GM23338 (cell line): ENCODE data around the gene ZNF385B.

Experiments
- CREB1 ChIP-seq: fragments of 250-450 bp; sonication (Bioruptor Pico); IDR thresholded peaks from 2 replicates; pipeline ENCODE4 v1.5.0; 2020; ENCODE audit warnings: low read depth, mild to moderate bottlenecking, moderate library complexity
- EZH2 ChIP-seq: fragments of 200-600 bp; sonication (generic); IDR thresholded peaks from one replicate; pipeline ENCODE4 v1.8.0; 2017; ENCODE audit warnings: antibody characterized with exemption, mild to moderate bottlenecking, low read depth; ENCODE audit not compliant: unreplicated experiment
- EZH2phosphoT487 ChIP-seq: fragments of 200-600 bp; sonication (generic); IDR thresholded peaks from one replicate; pipeline ENCODE4 v1.8.1; 2018; ENCODE audit warnings: antibody characterized with exemption; ENCODE audit not compliant: unreplicated experiment
- JUNB ChIP-seq: IDR thresholded peaks from one replicate; pipeline ENCODE4 v1.6.1; 2016; ENCODE audit warnings: antibody characterized with exemption; ENCODE audit not compliant: unreplicated experiment
- POLR2AphosphoS5 ChIP-seq: IDR thresholded peaks from 2 replicates; pipeline ENCODE4 v1.6.1; 2016; ENCODE audit warnings: antibody characterized with exemption, low read depth
- TF ChIP-seq, protein P1 (sequence below), 2 experiments: fragments of 200-600 bp in 1 of 2; sonication (generic) in 1 of 2; conservative IDR thresholded peaks; 2 replicates each; pipeline versions ENCODE4 v1.5.1 to v1.6.1; 2016 to 2017; ENCODE audit warnings: antibody characterized with exemption in 2 of 2, low read depth in 2 of 2, mild to moderate bottlenecking in 2 of 2, moderate library complexity in 1 of 2
- TF ChIP-seq, protein P2 (sequence below): IDR thresholded peaks from 2 replicates; pipeline ENCODE4 v1.6.1; 2016; ENCODE audit warnings: antibody characterized with exemption
- TF ChIP-seq, protein P3 (sequence below): IDR thresholded peaks from one replicate; pipeline ENCODE4 v1.6.1; 2018; ENCODE audit warnings: antibody characterized with exemption; ENCODE audit not compliant: unreplicated experiment

DNA sequence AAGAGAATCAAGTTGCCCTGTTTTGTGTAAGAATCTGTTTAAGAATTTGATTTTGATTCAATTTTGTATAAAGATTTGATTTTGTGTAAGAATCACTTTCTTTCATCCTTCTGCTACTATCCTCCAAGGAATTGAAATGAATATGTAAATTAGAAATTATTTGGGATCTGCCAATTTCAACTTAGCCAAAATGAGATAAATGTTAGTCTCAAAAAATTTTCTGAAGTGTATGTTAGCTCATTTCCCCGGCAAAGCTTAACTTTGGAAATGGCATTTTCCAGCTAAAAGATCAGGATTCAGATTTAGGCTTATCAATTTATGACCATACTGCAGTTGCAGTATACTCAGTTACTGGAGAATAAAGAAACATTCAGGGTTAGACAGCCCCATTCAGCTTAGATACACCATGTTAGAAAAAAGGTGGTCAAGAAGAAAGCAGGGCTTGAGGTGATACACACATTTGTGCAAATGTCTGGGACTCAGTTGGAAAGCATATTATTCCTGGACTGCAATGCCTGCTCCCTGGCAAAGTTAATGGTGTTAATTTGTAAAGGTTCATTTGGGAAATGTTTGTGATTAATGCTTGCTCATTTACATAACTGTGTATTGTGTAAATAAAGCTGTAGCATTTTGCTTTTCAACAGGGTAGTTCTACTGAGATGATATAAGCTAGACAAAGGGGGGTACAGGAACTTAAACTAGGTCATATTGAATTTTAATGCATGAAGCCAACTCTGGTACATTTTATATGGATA, 349.0 kb downstream of the ZNF385B start:
- TF ChIP-seq EZH2 (no peak), JUNB (no peak), CREB1 (CRISPR knock-in tag) (no peak), POLR2AphosphoS5 (no peak), EZH2phosphoT487 (no peak)
- TF ChIP-seq, protein P1, sequence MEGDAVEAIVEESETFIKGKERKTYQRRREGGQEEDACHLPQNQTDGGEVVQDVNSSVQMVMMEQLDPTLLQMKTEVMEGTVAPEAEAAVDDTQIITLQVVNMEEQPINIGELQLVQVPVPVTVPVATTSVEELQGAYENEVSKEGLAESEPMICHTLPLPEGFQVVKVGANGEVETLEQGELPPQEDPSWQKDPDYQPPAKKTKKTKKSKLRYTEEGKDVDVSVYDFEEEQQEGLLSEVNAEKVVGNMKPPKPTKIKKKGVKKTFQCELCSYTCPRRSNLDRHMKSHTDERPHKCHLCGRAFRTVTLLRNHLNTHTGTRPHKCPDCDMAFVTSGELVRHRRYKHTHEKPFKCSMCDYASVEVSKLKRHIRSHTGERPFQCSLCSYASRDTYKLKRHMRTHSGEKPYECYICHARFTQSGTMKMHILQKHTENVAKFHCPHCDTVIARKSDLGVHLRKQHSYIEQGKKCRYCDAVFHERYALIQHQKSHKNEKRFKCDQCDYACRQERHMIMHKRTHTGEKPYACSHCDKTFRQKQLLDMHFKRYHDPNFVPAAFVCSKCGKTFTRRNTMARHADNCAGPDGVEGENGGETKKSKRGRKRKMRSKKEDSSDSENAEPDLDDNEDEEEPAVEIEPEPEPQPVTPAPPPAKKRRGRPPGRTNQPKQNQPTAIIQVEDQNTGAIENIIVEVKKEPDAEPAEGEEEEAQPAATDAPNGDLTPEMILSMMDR (conservative IDR thresholded peaks at IDR 0.05; ENCODE audit: low read depth in 2 of 2) = no peak
- TF ChIP-seq, protein P2, sequence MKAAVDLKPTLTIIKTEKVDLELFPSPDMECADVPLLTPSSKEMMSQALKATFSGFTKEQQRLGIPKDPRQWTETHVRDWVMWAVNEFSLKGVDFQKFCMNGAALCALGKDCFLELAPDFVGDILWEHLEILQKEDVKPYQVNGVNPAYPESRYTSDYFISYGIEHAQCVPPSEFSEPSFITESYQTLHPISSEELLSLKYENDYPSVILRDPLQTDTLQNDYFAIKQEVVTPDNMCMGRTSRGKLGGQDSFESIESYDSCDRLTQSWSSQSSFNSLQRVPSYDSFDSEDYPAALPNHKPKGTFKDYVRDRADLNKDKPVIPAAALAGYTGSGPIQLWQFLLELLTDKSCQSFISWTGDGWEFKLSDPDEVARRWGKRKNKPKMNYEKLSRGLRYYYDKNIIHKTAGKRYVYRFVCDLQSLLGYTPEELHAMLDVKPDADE = no peak
- TF ChIP-seq, protein P3, sequence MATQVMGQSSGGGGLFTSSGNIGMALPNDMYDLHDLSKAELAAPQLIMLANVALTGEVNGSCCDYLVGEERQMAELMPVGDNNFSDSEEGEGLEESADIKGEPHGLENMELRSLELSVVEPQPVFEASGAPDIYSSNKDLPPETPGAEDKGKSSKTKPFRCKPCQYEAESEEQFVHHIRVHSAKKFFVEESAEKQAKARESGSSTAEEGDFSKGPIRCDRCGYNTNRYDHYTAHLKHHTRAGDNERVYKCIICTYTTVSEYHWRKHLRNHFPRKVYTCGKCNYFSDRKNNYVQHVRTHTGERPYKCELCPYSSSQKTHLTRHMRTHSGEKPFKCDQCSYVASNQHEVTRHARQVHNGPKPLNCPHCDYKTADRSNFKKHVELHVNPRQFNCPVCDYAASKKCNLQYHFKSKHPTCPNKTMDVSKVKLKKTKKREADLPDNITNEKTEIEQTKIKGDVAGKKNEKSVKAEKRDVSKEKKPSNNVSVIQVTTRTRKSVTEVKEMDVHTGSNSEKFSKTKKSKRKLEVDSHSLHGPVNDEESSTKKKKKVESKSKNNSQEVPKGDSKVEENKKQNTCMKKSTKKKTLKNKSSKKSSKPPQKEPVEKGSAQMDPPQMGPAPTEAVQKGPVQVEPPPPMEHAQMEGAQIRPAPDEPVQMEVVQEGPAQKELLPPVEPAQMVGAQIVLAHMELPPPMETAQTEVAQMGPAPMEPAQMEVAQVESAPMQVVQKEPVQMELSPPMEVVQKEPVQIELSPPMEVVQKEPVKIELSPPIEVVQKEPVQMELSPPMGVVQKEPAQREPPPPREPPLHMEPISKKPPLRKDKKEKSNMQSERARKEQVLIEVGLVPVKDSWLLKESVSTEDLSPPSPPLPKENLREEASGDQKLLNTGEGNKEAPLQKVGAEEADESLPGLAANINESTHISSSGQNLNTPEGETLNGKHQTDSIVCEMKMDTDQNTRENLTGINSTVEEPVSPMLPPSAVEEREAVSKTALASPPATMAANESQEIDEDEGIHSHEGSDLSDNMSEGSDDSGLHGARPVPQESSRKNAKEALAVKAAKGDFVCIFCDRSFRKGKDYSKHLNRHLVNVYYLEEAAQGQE = no peak
